Erythroblast (primary cell): ENCODE measurements around the gene FGD4.

ENCODE experiments used
- GATA1 ChIP-seq: IDR thresholded peaks from 2 replicates; pipeline ENCODE4 v1.6.1; 2011; ENCODE audit warnings: low read depth, mild to moderate bottlenecking, control low read depth, low read length, moderate library complexity
- POLR2A ChIP-seq: IDR thresholded peaks from 2 replicates; pipeline ENCODE4 v1.6.1; 2011; ENCODE audit warnings: mild to moderate bottlenecking, low read length

DNA sequence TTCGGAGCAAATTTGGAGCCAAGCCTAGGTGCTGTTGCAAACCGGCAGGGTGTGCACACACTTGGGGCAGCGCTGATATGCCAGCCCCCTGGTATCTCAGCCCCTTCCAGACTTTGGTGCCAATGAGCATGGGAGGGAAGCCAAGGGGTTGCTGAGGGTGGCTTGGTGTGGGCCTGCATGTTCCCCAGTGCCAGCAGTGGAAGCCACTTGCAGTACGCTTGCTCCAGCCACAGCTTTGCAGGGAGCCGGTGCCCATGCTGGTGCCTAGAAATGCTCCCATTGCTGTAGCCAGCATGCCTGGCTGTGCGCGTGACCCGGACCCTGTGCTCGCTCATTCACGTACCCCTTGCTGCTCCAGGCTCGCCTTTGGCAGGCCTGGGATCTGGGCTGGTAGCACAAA lies 212.6 kb downstream of the FGD4 start:
- TF ChIP-seq POLR2A, result no peak
- no peak for TF ChIP-seq GATA1
